ENCODE data around the gene ABLIM3. TPM values are rescaled to one million over a fixed set of nuclear protein-coding genes. Genes with fewer than 3 reads are reported as not detected.

The ABLIM3 gene
- total and polyA plus RNA-seq, 7 donors = 18.7 to 54.5 (median 35.0) TPM

DNA sequence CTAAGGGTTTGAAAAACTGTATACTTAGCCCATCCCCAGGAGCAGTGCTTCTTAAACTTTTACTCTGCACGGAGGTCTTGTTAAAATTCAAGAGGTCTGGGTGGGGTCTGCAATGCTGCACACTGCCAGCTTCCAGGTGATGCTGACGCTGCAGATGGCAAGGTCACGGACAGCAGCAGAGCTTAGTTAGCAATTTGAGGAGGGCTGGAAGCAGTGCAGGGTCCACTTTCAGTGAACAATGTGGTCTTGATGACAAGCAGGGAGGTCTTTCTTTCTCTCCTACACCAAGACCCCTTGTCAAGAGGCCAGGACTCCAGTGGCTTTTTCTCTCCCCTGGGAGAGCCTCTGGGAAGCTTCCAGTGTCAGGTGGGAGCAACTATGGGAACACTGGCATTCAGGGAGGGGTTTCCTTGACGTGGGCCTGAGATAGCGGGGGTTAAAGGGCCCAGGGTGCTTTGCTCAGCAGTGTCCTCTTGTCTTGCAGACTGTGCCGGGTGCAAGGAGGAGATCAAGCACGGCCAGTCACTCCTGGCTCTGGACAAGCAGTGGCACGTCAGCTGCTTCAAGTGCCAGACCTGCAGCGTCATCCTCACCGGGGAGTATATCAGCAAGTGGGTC, 65.3 kb downstream of the ABLIM3 start:
- 65 to 73% (median 69%) methylated on average over 10 of the region's 10 CpGs for WGBS, 3 donors
- DNase-seq (no peak), ATAC-seq (no peak)
- H3K4me1 ChIP-seq = peaks cover 14% of the 10 kb centered on the region
- no peaks in the 10 kb centered on the region for H3K27me3 ChIP-seq (ENCODE audit: insufficient read depth in 3 of 3, low read length in 2 of 3)
- TF ChIP-seq, protein P1, sequence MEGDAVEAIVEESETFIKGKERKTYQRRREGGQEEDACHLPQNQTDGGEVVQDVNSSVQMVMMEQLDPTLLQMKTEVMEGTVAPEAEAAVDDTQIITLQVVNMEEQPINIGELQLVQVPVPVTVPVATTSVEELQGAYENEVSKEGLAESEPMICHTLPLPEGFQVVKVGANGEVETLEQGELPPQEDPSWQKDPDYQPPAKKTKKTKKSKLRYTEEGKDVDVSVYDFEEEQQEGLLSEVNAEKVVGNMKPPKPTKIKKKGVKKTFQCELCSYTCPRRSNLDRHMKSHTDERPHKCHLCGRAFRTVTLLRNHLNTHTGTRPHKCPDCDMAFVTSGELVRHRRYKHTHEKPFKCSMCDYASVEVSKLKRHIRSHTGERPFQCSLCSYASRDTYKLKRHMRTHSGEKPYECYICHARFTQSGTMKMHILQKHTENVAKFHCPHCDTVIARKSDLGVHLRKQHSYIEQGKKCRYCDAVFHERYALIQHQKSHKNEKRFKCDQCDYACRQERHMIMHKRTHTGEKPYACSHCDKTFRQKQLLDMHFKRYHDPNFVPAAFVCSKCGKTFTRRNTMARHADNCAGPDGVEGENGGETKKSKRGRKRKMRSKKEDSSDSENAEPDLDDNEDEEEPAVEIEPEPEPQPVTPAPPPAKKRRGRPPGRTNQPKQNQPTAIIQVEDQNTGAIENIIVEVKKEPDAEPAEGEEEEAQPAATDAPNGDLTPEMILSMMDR (IDR thresholded peaks at IDR 0.05) = no peak
- no peaks in the 10 kb centered on the region for H3K9me3 ChIP-seq
- peaks cover 0 to 42% of the 10 kb centered on the region in 2 donors for H3K36me3 ChIP-seq (ENCODE audit: insufficient read depth in 1 of 2, low read depth in 1 of 2)
- intact Hi-C loops (cut with DNase I) = no loop called here
- H3K27ac ChIP-seq = no peak overlapping the region
- H3K4me3 ChIP-seq = no peak overlapping the region

DNA sequence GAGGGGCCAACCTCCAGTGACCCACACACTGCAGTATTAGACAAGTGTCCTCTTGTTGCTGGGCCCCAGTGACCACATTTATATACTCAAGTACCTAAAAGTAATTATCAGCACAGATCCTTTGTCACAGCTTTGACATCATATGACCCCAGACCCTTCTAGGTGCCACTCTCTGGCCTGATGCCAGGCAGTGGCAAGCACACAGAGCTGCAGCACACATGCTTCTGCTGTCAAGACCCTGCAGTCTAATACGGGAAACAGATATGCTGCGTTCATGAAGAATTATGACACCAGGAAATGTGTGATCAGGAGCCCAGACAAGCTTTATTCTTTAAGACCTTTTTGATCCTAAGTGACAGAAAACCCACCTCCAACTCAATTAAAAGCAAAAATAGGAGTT, 66.5 kb downstream of the ABLIM3 start:
- 52 to 73% (median 69%) methylated on average over 2 of the region's 2 CpGs for WGBS, 3 donors
- Histone ChIP-seq H3K9me3 (no peaks in the 10 kb centered on the region), H3K4me1 (peaks cover 14% of the 10 kb centered on the region), H3K27ac (no peak overlapping the region), H3K36me3 (ENCODE audit: insufficient read depth in 1 of 2, low read depth in 1 of 2) (peaks cover 0 to 34% of the 10 kb centered on the region in 2 donors), H3K27me3 (ENCODE audit: insufficient read depth in 3 of 3, low read length in 2 of 3) (no peaks in the 10 kb centered on the region), H3K4me3 (no peak overlapping the region)
- DNase-seq = no peak
- intact Hi-C loops (cut with DNase I) = no loop called here
- no peak for ATAC-seq
- TF ChIP-seq, protein P1 (IDR thresholded peaks at IDR 0.05) = no peak

DNA sequence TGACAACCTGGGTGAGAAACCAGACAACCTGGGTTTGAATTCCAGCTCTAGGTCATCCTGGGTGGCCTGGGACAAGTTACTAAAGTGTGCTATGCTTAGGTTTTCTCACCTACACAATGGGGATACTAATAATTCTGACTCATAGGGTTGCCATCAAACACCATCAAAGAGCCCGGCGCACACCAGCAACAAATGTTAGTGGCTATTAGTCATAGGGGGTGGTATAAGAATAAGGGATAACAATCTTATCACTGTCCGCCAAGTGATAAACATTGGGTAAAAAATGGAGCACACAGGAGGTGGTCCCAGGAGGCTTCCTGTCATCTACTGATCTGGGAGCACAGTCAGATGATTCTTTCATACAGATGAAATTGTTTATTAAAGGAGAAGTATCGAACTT, 68.9 kb downstream of the ABLIM3 start:
- peaks cover 0 to 36% of the 10 kb centered on the region in 2 donors for H3K36me3 ChIP-seq (ENCODE audit: insufficient read depth in 1 of 2, low read depth in 1 of 2)
- no peak for DNase-seq
- 91 to 95% (median 94%) methylated on average over 4 of the region's 4 CpGs for WGBS, 3 donors

DNA sequence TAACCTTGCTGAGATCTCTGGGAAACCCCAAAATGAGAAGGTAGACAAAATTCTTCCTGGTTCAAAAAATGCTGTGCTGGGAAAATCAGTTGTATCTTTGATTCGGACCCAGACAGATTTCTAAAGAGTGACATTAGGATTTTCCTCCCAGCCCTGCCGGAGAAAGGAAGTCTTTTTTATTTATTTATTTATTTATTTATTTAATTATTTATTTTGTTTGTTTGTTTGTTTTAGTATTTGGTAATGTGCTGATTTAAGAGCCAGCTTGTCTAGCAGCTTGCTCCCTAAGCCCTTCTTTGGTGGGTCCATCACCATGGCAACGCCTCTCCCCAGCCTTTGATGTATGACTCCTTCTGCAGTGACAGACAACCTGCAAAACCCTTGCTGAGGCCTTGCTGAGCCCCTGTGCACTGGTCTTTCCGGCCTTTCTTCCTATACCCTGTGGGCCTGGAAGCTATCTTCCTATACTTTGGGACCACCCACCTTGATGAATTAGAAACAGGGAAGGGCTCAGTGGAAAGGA, 69.7 kb downstream of the ABLIM3 start:
- H3K9me3 ChIP-seq = no peaks in the 10 kb centered on the region
- H3K4me1 ChIP-seq = peaks cover 3% of the 10 kb centered on the region
- TF ChIP-seq, protein P1 (IDR thresholded peaks at IDR 0.05) = no peak
- no peak overlapping the region for H3K4me3 ChIP-seq
- ATAC-seq = no peak
- peaks cover 0 to 37% of the 10 kb centered on the region in 2 donors for H3K36me3 ChIP-seq (ENCODE audit: insufficient read depth in 1 of 2, low read depth in 1 of 2)
- WGBS, 3 donors = 83 to 88% (median 85%) methylated on average over 4 of the region's 4 CpGs
- H3K27ac ChIP-seq = no peak overlapping the region
- no peak for DNase-seq
- no peaks in the 10 kb centered on the region for H3K27me3 ChIP-seq (ENCODE audit: insufficient read depth in 3 of 3, low read length in 2 of 3)
- intact Hi-C loops (cut with DNase I) = no loop called here

More for the DNA sequence above, 68.9 kb downstream of the ABLIM3 start:
- H3K27me3 ChIP-seq (ENCODE audit: insufficient read depth in 3 of 3, low read length in 2 of 3) = no peaks in the 10 kb centered on the region
- no peak overlapping the region for H3K27ac ChIP-seq
- H3K9me3 ChIP-seq = no peaks in the 10 kb centered on the region
- no peak for ATAC-seq
- H3K4me1 ChIP-seq = peaks cover 3% of the 10 kb centered on the region
- TF ChIP-seq, protein P1 (IDR thresholded peaks at IDR 0.05) = no peak
- no peak overlapping the region for H3K4me3 ChIP-seq
- intact Hi-C loops (cut with DNase I) = no loop called here

DNA sequence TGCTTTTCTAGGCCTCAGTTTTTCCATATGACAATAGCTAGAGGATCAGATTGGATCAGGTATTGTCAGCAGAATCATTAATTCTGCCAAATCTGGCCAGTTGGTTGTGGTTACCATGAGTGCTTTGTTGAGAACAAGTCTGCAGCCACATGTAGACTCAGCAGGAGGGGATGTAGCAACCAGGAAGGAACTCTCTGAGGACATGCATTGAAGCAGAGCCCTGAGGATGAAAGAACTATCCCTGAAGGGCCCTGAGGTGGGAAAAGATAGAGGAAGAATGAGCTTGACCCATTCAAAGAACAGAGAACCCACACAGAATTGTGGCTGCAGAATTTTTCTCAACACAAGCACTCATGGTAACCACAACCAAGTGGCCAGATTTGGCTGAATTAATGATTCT, 70.3 kb downstream of the ABLIM3 start:
- intact Hi-C loops (cut with DNase I) = no loop called here
- peaks cover 0 to 37% of the 10 kb centered on the region in 2 donors for H3K36me3 ChIP-seq (ENCODE audit: insufficient read depth in 1 of 2, low read depth in 1 of 2)

More for the DNA sequence above, 70.3 kb downstream of the ABLIM3 start:
- no peaks in the 10 kb centered on the region for H3K27me3 ChIP-seq (ENCODE audit: insufficient read depth in 3 of 3, low read length in 2 of 3)
- H3K4me3 ChIP-seq = no peak overlapping the region
- ATAC-seq (no peak), DNase-seq (no peak)
- TF ChIP-seq, protein P1 (IDR thresholded peaks at IDR 0.05) = no peak
- no peaks in the 10 kb centered on the region for H3K9me3 ChIP-seq
- no peak overlapping the region for H3K27ac ChIP-seq
- peaks cover 3% of the 10 kb centered on the region for H3K4me1 ChIP-seq
